Eye (tissue), 1 donor: ENCODE data around the gene NHS.

ENCODE experiments used
- DNase-seq: peaks from one replicate; pipeline ENCODE4 v3.0.0-alpha.2; 2015

The NHS gene

GRCh38 chrX:17740137-17741122, 365.4 kb downstream of the NHS start:
- no peak for DNase-seq

- DNase-seq, result peak; percentile 41
Observed at GRCh38 chrX:17741123-17741511, 366.1 kb downstream of the NHS start.

GRCh38 chrX:17743913-17744312, 368.9 kb downstream of the NHS start:
- no peak for DNase-seq

GRCh38 chrX:17744896-17745523, 370.0 kb downstream of the NHS start:
- DNase-seq, result peak; percentile 28

GRCh38 chrX:17747692-17748091, 372.7 kb downstream of the NHS start:
- DNase-seq, result no peak

GRCh38 chrX:17748684-17749083, 373.7 kb downstream of the NHS start:
- no peak for DNase-seq

- no peak for DNase-seq
Observed at GRCh38 chrX:17750436-17750835, 375.4 kb downstream of the NHS start.

GRCh38 chrX:17758382-17758781, 383.4 kb downstream of the NHS start:
- DNase-seq, result no peak

- no peak for DNase-seq
Observed at GRCh38 chrX:17759990-17760389, 385.0 kb downstream of the NHS start.

GRCh38 chrX:17767734-17768133, 392.7 kb downstream of the NHS start:
- DNase-seq, result no peak

GRCh38 chrX:17768997-17769396, 394.0 kb downstream of the NHS start:
- DNase-seq, result no peak

GRCh38 chrX:17769701-17770269, 394.8 kb downstream of the NHS start:
- DNase-seq, result no peak

- no peak for DNase-seq
Observed at GRCh38 chrX:17773221-17773876, 398.3 kb downstream of the NHS start.

- no peak for DNase-seq
Observed at GRCh38 chrX:17774053-17774452, 399.1 kb downstream of the NHS start.

- DNase-seq, result no peak
Observed at GRCh38 chrX:17778997-17779396, 404.0 kb downstream of the NHS start.

- DNase-seq, result no peak
Observed at GRCh38 chrX:17779434-17779833, 404.4 kb downstream of the NHS start.
